NCI-H345 treated with DMSO at 0.1 percent for 48 hours (cell line): ENCODE data around the gene IL1RAP.
"Not testable (repeated sequence)": the region's sequence is repeated elsewhere in the genome, so short reads cannot be mapped to it uniquely, and the experiment has no call there.

ENCODE experiments used
- DNase-seq: peaks from one replicate; lab custom pipeline; 2025; ENCODE audit not compliant: unreplicated experiment; lab: John Stamatoyannopoulos, UW

Gene IL1RAP

GRCh38 chr3:190506271-190506670 lies 7.6 kb upstream of the IL1RAP start:
- no peak for DNase-seq

DNA sequence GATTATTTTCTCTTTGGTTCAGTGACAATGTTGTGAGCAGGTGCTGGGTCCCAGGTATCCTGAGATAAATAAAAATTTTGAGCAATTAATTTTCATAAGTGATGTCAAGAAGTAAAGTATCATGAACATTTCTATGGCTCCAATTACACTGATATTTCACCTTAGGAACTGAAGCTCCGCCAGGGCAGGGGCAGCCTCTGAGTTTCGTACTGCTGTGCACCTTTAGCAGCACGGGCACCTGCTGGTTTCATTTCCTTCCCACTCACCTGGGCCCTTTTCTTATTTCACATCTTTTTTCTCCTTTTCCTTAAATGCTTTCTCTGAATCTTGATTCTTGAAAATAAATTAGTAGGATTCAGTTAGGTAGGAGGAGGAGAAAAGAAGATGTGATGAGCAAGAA lies 1.2 kb upstream of the IL1RAP start:
- DNase-seq: no peak

DNA sequence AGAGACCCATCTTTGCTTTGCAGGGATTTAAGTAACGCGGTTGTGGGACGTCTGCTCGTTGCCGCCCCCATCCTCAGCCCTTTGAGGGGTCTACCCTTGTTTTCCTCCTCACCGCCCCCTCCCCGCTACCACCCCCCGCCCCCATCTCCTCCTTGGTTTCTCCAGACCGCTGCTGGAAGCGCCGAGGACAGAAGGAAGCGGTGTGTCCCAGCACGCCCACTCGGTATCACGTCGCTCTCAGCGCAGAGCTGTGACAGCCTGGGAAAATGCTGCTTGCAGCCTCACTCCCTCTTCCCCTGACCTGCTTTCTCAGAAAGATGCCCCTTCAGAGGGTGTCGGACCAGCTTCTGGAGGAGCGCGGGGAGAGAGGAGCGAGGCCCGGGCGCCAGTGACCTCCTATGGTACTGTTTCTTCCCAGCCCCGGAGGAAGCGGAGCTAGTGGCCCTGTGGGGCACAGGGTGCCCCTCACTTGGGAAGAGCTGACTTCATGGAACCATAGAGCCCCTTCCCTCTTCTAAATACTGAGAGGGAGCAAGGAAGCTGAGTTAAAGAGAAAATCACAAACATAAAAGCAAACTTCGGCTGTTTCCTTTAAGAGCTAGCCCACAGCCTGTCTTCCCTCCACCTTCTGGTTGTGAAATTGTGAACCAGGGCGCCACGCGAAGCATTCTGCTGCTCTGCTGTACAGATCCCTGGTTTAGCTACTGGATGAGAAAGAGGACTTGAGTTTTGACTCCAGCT lies 698 bp downstream of the IL1RAP start:
- DNase-seq: no peak

DNA sequence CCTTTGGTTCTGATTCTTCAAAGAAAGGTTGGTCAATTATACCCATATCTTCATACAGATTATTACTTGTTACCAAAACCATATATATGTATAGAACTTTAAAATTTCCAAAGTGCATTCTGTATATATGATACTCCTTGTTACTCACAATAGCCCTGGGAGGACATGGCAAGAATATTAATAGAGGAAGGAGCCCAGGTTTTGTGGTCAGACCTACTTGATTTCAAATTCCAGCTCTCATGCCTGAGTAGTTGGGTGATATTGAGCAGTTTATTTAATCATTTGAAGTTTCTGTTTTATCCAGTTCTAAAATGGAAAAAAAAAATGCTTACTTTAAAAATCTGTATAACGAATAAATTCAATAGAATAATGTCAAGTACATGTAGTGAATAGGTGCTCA lies 2.5 kb downstream of the IL1RAP start:
- no peak for DNase-seq

GRCh38 chr3:190517687-190518086 lies 3.8 kb downstream of the IL1RAP start:
- no peak for DNase-seq

- not testable (repeated sequence) for DNase-seq
These were observed 4.6 kb downstream of the IL1RAP start for GRCh38 chr3:190518531-190518930.

GRCh38 chr3:190519886-190520285 lies 6.0 kb downstream of the IL1RAP start:
- no peak for DNase-seq

GRCh38 chr3:190521998-190522397 lies 8.1 kb downstream of the IL1RAP start:
- DNase-seq: no peak

DNA sequence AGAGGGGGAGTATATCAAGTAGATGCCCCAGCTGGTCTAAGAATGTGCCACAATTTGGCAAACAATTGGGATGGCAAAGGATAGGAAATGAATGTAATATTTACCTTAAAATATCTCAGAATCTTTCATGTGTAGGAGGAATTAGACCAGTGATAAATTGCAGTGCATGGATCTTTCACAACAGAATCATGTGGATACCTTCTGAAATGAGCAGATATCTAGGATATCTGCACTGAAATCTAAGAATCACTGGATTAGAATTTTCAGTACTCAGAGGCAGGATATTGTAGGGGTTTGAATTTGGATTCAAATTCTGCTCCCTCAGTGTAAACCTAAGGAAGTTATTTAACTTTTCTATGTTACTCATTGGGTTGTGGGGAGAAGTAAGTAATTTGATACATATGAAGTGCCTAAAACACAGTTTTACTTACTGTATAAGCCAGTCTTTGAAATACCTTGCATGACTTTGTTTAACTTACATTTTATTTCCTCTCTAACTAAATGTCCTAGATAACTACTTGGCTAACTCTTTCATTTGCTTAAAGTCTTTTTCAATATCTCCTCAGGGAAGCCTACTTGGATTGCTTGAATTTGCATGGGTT lies 8.8 kb downstream of the IL1RAP start:
- DNase-seq: no peak

DNA sequence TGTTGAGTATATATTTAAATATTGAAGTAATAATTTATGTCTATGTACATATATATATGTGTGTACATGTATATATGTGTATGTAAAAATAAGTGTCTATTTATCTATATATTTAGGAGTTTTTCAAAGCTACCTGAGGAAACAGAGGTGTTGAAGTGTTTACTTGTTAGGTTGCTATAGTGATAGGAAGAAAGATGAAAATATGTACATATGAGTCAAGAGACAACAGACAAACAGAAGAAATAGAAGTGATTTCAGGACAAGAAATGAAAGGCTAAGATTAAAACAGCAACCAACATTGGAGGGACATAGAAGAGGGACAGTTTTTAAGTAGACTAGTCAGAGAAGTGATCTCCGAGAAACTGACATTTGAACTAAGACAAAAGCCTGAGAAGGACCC lies 11.1 kb downstream of the IL1RAP start:
- DNase-seq: no peak

- no peak for DNase-seq
These were observed 11.7 kb downstream of the IL1RAP start for GRCh38 chr3:190525634-190526033.

GRCh38 chr3:190526787-190527762 lies 13.2 kb downstream of the IL1RAP start:
- DNase-seq: no peak

- no peak for DNase-seq
These were observed 14.8 kb downstream of the IL1RAP start for GRCh38 chr3:190528706-190529105.

GRCh38 chr3:190531406-190531805 lies 17.5 kb downstream of the IL1RAP start:
- DNase-seq: no peak

- no peak for DNase-seq
These were observed 18.9 kb downstream of the IL1RAP start for GRCh38 chr3:190532731-190533203.

- DNase-seq: no peak
These were observed 19.8 kb downstream of the IL1RAP start for GRCh38 chr3:190533511-190534281.

- no peak for DNase-seq
These were observed 20.5 kb downstream of the IL1RAP start for GRCh38 chr3:190534386-190534785.

DNA sequence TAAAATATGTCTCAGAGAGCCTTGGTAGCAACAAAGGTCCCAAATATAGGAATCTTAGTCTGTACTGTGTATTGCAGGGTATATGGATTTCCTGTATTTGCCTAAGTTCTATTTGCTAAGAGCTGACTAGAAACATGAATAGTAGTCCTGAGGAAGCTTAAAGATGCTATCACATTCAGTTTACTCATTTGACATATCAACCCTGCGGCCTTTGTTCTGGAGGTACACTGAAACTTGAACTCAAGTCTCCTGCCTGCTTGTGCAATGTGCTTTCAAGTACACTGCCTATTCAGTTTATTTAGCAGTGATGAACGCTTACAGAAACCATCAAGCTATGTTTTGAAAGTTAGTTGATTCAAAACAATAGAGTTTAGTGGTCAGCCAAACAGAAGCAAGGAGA lies 21.1 kb downstream of the IL1RAP start:
- no peak for DNase-seq

GRCh38 chr3:190537146-190537545 lies 23.3 kb downstream of the IL1RAP start:
- DNase-seq: no peak

DNA sequence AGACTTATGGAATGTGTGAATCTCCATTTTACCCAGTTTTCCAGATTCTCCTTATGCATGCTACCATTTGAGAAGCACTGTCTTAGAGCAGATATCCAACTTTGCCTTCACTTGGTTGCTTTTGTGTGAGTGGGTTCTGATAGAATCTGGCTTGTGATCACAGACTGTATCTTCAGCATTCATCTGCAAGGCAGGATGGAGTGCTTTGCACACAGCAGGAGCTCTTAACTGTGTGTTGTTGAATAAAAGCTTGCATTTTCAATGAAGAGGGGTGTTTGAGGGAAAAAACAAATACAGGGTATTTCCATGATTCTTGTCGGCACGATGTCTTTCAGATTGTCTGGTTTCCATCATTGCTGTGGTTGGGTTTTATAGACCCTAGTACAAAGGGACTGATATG lies 24.4 kb downstream of the IL1RAP start:
- DNase-seq: no peak

DNA sequence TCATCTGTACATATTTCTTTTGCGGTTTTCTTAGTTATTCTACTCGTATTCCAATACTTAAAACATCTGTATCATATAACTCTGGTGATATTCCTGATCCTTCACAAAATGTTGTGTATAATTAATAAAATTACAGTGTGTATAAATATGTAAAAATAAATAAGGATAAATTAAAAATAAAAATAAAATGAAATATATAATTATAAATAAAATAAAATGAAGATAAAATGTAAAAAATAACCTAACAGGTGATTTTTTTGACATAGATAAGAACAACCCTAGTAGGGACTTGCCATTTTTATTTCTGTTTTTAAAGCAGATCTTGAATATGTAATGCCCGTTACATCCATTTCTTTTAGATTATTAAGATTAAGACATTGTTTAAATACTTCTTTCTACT lies 25.6 kb downstream of the IL1RAP start:
- no peak for DNase-seq
